Measurements from ENCODE around the gene RDX. TPM values are rescaled to one million over a fixed set of nuclear protein-coding genes. Genes with fewer than 3 reads are reported as not detected.

The RDX gene
- total and polyA plus RNA-seq, 2 experiments from 2014 or later = 45.2 to 226 TPM

DNA sequence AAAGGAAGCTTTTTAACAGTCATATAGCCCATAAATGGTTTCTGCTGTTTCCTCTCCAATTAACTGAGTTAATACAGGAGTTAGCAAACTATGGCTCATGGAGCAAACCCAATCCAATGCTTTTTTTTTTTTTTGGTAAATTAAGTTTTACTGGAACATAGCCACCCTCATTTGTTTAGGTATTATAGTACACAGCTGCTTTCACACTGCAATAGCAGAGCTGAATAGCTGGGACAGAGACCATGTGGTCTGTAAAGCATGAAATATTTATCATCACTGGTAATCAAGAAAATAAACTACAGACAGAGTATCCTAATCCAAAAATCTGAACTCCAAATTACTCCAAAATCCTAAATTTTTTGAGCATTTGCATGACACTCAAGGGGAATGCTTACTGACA lies 53.7 kb downstream of the RDX start:
- H3F3A ChIP-seq (replicated peaks; ENCODE audit: low read depth) = no peaks in the 10 kb centered on the region
- no peaks in the 10 kb centered on the region for H3K9me2 ChIP-seq (ENCODE audit: insufficient read depth)
- Mint-ChIP-seq H3K27me3 (ENCODE audit: insufficient read depth, low read depth, poor library complexity) (no peaks in the 10 kb centered on the region), H3K4me1 (no peaks in the 10 kb centered on the region), H3K9me3 (no peaks in the 10 kb centered on the region), H3K4me3 (no peak overlapping the region), H3K36me3 (ENCODE audit: low read depth) (peaks cover 34% of the 10 kb centered on the region), H3K27ac (no peak overlapping the region)
- no peak for ATAC-seq
- no peak overlapping the region for H3K4me3 ChIP-seq
- no peaks in the 10 kb centered on the region for H3K27me3 ChIP-seq (ENCODE audit: insufficient read depth)
- H2AFZ ChIP-seq = no peak overlapping the region
- H3K36me3 ChIP-seq (ENCODE audit: insufficient read depth) = peaks cover 7% of the 10 kb centered on the region
- H3K4me2 ChIP-seq = no peak overlapping the region
- no peaks in the 10 kb centered on the region for H4K20me1 ChIP-seq (replicated peaks; ENCODE audit: insufficient read depth)
- H3K4me1 ChIP-seq (ENCODE audit: insufficient read depth) = no peaks in the 10 kb centered on the region
- H3K27ac ChIP-seq (ENCODE audit: low read depth) = no peak overlapping the region
- H3K79me2 ChIP-seq (replicated peaks; ENCODE audit: insufficient read depth) = peaks cover 8% of the 10 kb centered on the region; the same call in 1 of the 2 replicates
- DNase-seq (ENCODE audit: low spot score) = no peak
- no peak for TF ChIP-seq EZH2phosphoT487 (IDR thresholded peaks at IDR 0.05; ENCODE audit: unreplicated experiment)
- TF ChIP-seq ETS1 (IDR thresholded peaks at IDR 0.05) = no peak
- TF ChIP-seq ZNF331 (CRISPR knock-in tag; IDR thresholded peaks at IDR 0.05; ENCODE audit: low read depth) = no peak
- no peak for TF ChIP-seq CTCF (conservative IDR thresholded peaks at IDR 0.05; ENCODE audit: low read depth in 2 of 2)
- no peak for TF ChIP-seq NANOG (IDR thresholded peaks at IDR 0.05; ENCODE audit: borderline replicate concordance)
- no peak for TF ChIP-seq POLR2AphosphoS5 (IDR thresholded peaks at IDR 0.05; ENCODE audit: low read depth)
- no peak for TF ChIP-seq JUNB (IDR thresholded peaks at IDR 0.05; ENCODE audit: unreplicated experiment)
- no peak for TF ChIP-seq EZH2 (IDR thresholded peaks at IDR 0.05; ENCODE audit: low read depth, unreplicated experiment)
- no peak for TF ChIP-seq REST (IDR thresholded peaks at IDR 0.05; ENCODE audit: unreplicated experiment)
- TF ChIP-seq STAT1 (IDR thresholded peaks at IDR 0.05; ENCODE audit: unreplicated experiment) = no peak
- TF ChIP-seq, protein P1, sequence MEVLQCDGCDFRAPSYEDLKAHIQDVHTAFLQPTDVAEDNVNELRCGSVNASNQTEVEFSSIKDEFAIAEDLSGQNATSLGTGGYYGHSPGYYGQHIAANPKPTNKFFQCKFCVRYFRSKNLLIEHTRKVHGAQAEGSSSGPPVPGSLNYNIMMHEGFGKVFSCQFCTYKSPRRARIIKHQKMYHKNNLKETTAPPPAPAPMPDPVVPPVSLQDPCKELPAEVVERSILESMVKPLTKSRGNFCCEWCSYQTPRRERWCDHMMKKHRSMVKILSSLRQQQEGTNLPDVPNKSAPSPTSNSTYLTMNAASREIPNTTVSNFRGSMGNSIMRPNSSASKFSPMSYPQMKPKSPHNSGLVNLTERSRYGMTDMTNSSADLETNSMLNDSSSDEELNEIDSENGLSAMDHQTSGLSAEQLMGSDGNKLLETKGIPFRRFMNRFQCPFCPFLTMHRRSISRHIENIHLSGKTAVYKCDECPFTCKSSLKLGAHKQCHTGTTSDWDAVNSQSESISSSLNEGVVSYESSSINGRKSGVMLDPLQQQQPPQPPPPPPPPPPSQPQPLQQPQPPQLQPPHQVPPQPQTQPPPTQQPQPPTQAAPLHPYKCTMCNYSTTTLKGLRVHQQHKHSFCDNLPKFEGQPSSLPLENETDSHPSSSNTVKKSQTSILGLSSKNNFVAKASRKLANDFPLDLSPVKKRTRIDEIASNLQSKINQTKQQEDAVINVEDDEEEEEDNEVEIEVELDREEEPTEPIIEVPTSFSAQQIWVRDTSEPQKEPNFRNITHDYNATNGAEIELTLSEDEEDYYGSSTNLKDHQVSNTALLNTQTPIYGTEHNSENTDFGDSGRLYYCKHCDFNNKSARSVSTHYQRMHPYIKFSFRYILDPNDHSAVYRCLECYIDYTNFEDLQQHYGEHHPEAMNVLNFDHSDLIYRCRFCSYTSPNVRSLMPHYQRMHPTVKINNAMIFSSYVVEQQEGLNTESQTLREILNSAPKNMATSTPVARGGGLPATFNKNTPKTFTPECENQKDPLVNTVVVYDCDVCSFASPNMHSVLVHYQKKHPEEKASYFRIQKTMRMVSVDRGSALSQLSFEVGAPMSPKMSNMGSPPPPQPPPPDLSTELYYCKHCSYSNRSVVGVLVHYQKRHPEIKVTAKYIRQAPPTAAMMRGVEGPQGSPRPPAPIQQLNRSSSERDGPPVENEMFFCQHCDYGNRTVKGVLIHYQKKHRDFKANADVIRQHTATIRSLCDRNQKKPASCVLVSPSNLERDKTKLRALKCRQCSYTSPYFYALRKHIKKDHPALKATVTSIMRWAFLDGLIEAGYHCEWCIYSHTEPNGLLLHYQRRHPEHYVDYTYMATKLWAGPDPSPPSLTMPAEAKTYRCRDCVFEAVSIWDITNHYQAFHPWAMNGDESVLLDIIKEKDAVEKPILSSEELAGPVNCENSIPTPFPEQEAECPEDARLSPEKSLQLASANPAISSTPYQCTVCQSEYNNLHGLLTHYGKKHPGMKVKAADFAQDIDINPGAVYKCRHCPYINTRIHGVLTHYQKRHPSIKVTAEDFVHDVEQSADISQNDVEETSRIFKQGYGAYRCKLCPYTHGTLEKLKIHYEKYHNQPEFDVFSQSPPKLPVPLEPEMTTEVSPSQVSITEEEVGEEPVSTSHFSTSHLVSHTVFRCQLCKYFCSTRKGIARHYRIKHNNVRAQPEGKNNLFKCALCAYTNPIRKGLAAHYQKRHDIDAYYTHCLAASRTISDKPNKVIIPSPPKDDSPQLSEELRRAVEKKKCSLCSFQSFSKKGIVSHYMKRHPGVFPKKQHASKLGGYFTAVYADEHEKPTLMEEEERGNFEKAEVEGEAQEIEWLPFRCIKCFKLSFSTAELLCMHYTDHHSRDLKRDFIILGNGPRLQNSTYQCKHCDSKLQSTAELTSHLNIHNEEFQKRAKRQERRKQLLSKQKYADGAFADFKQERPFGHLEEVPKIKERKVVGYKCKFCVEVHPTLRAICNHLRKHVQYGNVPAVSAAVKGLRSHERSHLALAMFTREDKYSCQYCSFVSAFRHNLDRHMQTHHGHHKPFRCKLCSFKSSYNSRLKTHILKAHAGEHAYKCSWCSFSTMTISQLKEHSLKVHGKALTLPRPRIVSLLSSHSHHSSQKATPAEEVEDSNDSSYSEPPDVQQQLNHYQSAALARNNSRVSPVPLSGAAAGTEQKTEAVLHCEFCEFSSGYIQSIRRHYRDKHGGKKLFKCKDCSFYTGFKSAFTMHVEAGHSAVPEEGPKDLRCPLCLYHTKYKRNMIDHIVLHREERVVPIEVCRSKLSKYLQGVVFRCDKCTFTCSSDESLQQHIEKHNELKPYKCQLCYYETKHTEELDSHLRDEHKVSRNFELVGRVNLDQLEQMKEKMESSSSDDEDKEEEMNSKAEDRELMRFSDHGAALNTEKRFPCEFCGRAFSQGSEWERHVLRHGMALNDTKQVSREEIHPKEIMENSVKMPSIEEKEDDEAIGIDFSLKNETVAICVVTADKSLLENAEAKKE (CRISPR knock-in tag; IDR thresholded peaks at IDR 0.05) = no peak

All from GM23338 (cell line).